Right lung (tissue), 5 donors: Measurements from ENCODE around the gene ACP5. TPM values are rescaled to one million over a fixed set of nuclear protein-coding genes. Genes with fewer than 3 reads are reported as not detected.
A peak's percentile ranks its signal among the peaks of the same experiment; 100 is the strongest.
"Not testable (repeated sequence)": the region's sequence is repeated elsewhere in the genome, so short reads cannot be mapped to it uniquely, and the experiment has no call there.

Source experiments
- DNase-seq, 2 donors: peaks; one replicate each; pipeline ENCODE4 v3.0.0-alpha.2; 2013
- polyA plus RNA-seq, 5 donors: library from polyadenylated mRNA; unstranded; fragments of 120-200 nt; gene quantifications; one replicate each; pipeline versions ENCODE4 v1.2.1 to v1.2.3, GENCODE V29; 2013; ENCODE audit warnings: inconsistent platforms in 1 of 5, low replicate concordance in 1 of 5; ENCODE audit not compliant: insufficient read length in 5 of 5, insufficient read depth in 1 of 5

Gene ACP5
- polyA plus RNA-seq, 5 donors: 2.6 to 4.4 (median 3.5) TPM

DNA sequence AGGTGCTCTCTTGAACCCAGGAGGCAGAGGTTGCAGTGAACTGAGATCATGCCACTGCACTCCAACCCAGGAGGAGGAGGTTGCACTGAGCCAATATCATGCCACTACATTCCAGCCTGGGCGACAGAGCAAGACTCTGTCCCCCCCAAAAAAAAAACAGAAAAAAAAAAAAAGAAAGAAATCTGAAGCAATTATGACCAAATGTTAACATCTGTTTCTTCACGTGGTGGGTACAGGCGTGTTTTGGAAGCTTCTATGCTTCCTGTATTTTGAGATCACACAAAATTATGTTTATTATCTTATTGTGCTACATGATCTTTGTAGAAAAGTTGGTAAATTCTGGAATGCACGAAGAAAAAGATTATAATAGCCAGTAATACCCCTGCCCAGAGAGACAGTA lies 2.7 kb upstream of the ACP5 start:
- DNase-seq: no peak

DNA sequence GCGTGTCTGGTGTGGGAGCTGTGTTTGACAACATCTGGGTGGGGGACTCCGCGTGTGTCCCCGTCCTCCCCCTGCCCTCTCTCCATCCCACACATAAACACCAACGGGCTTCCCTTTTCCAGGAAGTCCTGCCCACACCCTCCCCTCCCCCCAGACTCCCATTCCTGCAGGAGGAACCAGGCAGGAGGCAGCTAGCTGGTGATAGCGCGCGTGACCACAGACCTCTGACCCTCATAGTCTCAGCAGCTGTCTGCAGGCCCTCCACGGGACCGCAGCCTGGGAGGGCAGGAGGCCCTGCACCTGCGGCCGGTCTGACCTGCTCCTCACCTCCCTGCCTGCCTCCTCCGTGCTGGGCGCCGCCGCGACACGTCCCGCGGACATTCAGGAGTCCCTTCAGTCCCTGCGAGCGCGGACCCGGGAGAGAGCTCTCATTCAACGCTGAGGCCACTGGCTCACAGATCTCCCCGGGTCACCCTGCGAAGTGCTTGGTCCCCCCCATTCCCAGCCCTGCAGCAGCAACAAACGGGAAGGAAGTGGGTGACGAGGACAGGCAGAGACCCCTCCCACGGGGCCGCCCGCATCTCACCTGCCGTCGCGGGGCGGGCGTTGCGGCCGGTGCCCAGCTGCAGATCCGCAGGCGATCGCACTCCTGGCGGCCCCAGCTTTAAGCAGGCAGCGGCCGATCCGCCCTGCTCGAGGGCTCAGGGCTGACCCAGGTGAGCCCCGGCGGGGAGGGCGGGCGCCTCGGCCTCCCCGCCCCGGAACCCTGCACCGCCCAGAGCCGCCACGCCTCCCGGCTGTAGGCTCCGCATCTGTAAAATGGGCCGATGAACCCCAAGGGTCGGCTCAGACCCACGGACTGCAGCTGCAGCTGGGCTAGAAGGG lies 1.1 kb upstream of the ACP5 start:
- no peak for DNase-seq

DNA sequence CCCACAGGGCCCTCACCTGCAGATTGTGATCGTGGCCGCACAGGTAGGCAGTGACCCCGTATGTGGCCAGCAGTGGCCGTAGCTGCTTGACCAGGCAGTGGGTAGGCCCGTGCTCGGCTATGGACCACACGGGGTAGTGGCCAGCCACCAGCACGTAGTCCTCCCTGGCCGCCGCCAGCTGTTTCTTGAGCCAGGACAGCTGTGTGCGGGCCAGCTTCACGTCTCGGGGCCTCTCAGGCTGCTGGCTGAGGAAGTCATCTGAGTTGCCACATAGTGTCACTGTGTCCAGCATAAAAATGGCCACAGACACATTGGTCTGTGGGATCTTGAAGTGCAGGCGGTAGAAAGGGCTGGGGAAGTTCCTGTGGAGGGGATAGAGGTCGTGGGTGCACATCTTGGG lies 1.2 kb downstream of the ACP5 start:
- no peak for DNase-seq

DNA sequence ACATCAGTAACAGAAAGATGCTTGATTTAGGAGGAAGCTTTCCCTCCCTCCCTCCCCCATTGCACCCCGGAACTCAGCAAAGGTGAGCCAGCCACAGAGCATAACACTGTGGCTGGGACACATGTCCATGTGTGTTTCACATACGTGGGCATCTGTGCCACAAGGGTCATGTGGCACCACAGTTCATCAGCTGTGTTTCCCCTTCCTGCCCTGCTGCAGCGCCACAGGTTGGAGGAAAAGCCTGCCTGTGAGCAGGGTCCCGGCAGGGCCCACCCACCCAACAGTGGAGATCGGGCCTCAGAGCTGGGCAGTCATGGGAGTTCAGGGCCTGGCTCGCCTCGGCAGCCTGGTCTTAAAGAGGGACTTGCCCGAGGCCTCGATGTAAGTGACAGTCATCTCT lies 2.8 kb downstream of the ACP5 start:
- DNase-seq: no peak

DNA sequence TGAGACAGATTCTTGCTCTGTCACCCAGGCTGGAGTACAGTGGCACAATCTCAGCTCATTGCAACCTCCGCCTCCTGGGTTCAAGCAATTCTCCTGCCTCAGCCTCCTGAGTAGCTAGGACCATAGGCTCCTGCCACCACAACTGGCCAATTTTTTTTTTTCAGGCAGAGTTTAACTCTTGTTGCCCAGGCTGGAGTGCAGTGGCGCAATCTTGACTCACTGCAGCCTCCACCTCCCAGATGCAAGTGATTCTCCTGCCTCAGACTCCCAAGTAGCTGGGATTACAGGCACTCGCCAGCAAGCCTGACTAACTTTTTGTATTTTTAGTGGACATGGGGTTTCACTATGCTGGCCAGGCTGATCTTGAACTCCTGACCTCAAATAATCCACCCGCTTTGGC lies 3.7 kb downstream of the ACP5 start:
- DNase-seq: not testable (repeated sequence)

DNA sequence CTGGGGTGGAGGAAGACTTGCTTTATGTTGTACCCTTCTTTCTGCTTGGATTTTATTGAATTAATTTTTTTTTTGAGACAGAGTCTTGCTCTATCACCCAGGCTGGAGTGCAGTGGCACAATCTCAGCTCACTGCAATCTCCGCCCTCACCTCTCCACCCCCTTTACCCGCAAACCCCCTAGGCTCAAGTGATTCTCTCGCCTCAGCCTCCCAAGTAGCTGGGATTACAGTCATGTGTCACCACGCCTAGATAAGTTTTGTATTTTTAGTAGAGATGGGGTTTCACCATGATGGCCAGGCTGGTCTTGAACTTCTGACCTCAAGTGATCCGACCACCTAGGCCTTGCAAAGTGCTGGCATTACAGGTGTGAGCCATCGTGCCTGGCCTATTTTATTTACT lies 4.1 kb downstream of the ACP5 start:
- DNase-seq: not testable (repeated sequence)

DNA sequence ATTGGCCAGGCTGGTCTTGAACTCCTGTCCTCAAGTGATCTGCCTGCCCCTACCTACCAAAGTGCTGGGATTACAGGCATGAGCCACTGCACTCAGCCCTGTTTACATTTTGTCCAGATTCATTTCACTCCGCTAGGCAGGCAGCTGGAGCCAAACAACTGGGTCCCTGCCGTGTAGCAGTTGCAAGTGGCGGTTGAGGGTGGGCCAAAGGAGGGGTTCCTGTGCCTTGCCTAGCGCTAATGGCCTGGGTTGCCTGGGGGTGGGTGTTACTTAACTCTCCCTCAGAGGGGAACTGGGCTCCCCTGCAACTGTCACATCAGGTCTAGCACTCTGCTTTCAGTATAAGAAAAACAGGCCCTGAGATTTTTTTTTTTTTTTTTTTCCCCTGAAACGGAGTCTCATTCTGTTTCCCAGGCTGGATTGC lies 7.4 kb downstream of the ACP5 start:
- no peak for DNase-seq

DNA sequence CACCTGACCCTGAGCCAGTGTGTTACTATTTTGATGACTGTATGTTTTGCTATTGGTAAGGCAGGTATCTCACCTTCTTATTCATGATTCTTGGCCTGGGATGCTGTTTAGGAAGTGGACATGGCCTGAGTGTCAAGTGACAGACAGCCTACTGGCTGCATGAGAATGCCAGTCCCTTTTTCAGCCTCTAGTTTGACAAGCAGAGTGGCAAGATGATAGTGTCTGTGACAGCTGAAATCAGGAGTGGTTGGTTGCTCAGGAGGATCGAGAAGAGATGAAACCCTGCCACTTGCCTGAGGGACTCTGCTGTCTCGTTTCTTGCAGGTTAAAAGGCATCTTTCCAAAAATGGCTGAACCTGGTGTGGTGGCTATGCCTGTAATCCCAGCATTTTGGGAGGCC lies 11.3 kb downstream of the ACP5 start:
- DNase-seq: no peak

DNA sequence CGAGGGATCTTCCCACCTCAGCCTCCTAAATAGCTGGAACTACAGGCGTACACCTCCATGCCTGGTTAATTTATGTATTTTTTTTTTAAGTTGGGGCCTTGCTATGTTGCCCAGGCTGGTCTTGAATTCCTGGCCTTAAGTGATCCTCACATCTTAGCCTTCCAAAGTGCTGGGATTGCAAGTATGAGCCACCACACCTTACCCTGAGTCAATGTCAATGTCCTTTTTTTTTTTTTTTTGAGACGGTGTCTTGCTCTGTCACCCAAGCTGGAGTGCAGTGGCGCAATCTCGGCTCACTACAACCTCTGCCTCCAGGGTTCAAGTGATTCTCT lies 11.8 kb downstream of the ACP5 start:
- DNase-seq: not testable (repeated sequence)

DNA sequence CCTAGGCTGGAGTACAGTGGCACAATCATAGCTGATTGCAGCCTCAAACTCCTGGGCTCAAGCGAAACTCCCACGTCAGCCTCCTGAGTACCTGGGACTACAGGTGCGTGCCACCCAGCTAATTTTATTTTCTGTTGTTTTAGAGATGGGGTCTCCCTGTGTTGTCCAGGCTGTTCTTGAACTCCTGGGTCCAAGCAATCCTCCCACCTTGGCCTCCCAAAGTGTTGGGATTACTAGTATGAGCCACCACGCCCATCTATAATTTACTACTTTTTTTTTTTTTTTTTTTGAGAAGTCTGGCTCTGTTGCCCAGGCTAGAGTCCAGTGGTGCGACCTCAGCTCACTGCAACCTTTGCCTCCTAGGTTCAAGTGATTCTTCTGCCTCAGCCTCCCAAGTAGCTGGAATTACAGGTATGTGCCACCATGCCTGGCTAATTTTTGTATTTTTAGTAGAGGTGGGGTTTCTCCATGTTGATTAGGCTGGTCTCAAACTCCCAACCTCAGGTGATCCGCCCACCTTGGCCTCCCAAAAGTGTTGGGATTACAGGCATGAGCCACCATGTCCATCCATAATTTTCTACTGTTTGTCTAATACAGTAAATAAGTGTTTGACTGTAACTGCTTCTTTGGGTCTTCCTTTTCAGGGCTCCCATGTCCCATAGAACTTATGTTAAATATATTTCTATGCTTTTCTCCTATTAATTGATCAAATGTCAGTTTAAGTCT lies 13.2 kb downstream of the ACP5 start:
- not testable (repeated sequence) for DNase-seq

DNA sequence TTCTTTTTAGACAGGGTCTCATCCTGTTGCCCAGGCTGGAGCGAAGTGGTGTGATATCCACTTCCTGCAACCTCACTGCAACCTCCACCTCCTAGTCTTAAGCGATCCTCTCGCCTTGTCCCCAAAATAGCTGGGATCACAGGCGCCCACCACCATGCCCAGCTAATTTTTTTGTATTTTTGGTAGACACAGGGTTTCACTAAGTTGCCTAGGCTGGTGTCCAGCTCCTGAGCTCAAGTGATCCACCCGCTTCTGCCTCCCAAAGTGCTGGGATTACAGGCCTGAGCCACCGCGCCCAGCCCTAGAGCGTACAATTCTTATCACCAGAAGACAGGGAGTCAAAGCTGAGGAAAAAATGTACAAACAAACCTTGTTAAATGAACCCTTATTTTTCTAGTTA lies 13.9 kb downstream of the ACP5 start:
- DNase-seq: no peak

DNA sequence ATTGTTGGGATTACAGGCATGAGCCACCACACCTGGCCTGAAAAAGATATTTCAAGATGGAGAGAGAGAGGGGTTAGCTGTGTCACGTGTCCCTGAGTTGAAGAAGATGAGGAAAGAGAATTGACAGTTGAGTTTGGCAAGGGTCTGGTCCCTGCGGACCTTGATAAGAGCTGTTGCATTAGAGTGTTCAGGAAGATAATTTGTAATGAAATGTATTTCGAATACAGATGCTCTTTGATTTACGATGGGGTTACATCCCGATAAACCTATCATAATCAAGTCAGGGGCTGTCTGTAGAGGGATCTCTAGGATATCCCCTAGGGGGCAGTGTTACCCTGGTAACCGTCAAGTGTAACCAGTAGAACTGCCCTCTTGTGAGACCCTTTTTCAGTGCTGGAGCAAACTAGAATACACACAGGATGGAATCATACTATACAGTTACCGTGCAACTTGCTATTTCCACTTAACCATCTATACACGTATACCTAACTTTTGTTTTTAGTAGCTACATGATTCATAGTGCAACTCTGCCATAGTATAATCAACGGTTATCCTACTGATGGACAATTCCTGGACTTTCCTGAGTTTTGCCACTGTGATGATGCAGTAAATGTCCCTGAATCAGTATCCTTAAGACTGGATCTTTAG lies 16.9 kb downstream of the ACP5 start:
- DNase-seq: peak in 1 of 2 donors; percentile 56

DNA sequence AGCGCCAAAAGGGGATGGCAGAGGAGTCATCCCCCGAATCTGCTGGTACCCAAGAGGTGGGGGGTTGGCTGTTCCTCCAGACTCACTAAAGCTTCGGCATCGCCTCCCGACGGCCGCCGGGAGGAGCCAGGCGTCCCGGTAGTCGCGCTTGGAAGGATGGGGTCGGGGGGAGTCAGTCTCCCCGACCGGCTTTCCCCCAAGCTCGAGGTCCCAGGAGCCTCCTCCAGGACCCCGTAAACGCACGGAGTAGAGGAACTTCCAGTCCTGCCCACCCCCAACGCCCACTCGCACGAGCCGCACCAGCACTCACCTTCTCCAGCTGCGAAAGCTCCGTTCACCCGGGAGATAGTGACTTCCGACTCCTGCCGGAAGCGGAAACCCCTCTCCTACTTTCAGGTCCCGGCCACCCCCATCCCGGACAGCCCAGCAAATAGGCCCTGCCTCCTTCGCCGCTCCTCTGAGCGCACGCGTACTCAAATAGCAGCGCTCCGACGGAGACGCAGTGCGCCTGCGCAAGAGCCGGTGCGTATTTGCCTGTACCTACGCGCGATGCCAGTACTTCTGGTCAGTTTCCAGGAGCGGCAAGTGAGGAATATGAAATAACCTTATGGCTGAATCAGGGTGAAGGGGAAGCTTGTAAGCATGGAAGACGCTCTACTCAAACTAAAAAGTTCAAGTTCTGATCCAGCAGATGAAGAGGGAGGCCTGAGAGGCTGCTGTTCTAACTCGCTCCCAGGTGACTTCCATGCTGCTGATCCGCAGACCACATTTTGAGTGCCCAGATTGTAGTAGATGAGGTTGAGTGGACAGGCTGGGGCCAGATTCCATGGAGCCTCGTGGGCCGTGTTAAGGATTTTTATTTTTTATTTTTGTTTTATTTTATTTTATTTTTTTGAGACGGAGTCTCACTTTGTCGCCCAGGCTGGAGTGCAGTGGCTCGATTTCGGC lies 18.3 kb downstream of the ACP5 start, which contains the start of gene ELOF1:
ELOF1 (minus strand) TSS at position 350 of the 948 bp plus-strand sequence. CDS start 4,883 bp downstream, outside the sequence.
- peak; percentile 97 for DNase-seq

DNA sequence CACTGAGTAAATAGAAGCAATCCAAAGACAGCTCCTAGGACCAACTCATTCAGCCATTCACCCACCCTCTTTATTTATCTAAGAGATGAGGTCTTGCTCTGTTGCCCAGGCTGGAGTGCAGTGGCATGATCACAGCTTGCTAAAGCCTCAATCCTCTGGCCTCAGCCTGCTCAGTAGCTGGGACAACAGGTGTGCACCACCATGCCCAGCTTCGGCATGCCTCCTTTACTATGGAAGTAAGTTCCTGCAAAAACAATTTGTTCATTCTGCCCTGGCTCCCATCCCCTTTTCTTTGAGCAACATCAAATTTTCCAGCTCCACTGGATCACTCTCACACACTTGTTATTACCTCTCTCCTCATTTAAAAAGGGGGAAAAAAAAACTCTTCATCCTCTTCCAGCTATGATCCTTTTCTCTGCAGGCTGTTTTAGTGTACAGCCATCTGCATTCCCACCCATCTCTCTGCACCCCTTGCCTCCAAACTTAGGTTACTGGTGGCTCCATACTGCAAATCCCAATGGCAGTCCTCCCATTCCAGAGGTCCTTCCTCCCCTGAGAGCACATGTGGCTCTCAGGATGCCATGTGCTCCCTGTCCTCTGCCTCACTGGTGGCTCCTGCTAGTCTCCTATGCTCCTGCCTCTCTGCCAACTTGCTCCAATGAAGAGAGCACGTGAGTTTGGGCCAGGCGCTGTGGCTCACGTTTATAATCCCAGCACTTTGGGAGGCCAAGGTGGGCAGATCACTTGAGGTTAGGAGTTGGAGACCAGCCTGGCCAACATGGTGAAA lies 20.6 kb downstream of the ACP5 start:
- DNase-seq: no peak

DNA sequence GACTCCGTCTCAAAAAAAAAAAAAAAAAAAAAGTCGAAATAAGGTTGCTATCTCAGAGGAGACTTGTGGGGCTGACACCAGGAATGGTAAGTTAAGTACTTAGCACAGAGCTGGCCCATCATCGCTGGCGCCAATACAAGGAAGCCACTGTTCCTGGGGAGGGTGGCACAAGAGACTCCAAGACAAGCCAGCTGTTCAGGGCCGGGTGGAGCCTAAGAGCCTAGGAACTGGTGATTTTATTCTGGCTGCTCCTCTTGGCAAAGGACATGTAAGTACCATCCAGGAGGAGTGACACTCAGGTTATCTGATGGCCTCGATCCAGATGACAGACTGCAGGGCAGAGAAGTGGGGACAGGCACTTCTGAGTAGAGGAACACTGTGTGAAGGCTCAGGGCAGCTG lies 22.2 kb downstream of the ACP5 start:
- DNase-seq: no peak

DNA sequence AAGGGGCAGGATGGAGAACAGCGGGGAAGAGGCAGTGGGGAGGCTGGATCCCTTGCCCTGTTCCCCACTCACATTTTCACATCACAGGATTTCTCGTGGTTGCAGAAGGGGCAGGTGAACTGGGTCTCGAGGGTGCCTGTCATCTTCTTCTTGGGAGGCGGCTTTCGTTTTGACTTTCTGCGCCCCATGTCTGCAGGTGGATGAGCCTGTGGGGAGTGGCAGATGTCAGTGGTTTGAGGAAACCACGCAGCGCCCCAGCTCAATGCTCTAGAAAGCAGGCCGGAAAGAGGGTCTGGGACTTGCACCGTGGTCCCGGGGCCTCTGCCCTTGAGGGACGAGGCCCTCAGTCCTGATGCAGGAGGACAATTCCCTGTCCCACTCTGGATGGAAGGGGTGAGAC lies 23.3 kb downstream of the ACP5 start:
- no peak for DNase-seq

DNA sequence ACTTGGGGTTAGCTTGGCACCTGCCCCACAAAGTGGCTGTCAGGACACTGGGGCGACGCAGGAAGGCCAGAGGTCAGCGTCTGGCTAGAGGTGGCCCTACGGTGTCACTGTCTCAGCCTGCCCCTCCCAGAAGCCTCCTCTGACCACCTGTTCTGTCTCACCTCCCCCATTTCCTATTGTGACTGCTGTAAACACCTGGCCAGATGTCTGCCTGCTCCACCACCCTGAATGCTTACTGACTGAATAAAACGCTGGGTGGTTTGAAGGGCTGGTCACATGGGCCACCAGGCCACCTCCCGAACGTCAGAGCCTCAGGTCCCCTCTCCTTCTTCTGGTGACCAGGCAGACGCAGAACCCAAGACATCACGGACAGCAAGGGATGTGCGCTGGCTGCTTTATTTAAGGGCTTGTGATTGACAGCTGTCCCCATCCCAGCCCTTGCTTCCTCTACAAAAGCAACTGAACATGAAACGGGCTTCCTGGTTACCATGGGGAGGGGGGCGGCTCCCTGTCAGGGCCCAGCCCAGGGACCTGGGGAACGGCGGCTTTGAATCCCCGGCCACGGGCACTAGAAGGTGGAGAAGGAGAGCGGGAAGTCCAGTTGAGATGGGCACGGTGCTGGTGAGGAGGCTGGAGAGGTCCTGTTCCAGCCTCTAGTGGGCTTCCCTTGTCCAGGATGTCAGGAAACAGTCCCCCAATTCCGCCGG lies 24.6 kb downstream of the ACP5 start:
- DNase-seq: no peak

DNA sequence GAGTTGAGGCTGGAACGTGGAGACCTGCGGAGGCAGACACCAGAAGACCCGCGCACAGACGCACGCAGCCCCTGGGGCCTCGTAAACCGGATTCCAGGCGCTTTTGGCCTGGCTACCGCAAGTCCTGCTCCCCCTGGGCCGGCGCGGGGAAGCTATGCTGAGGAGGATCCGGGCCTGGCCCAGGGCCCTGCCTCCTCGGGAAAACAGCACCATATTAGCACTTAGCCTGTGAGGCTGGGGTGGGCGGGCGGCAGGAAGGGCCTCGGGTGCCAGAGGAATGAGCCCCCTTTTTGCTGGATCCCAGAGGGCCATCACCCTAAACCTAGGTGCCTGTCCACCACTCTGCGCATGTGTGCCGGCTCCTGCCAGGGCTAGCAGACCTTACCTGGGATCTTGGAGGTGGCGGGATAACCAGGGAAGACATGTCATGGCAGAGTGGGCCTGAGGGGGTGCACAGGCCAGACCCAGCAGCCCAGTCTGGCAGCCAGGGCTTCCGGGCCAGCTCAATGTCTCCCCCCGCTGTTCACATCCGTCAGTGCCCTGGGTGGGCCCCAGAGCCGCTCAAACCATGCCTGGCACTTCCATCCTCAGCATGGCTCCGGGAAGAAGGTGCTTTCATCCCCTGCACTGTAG lies 25.7 kb downstream of the ACP5 start:
- DNase-seq: no peak

DNA sequence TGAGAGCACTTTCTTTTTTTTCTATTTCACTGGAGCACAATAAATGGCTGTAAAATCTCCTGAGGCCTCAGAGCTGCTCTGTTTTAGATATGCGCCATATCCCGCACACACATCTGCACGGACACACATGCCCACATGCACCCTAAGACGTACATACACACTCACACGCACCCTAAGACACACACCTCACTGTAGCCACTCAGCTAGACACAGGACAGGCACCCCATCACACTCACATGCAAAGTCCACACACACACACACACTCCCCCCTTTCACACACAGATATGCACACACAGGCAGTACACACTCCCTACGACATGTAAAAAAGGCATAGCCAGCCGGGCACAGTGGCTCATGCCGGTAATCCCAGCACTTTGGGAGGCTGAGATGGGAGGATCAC lies 27.2 kb downstream of the ACP5 start:
- no peak for DNase-seq
